ENCODE measurements around the gene NPPA.

GRCh38 chr1:11802973-11803885 lies 44.4 kb downstream of the NPPA start:
- TF ChIP-seq ZNF75A (CRISPR knock-in tag; IDR thresholded peaks at IDR 0.05) (no peak), ZNF780A (CRISPR knock-in tag; IDR thresholded peaks at IDR 0.05) (no peak), TCF7L2 (IDR thresholded peaks at IDR 0.05; ENCODE audit: low read depth, low read length) (no peak), RAD21 (CRISPR knock-in tag; conservative IDR thresholded peaks at IDR 0.05 in 1 of 2, IDR thresholded peaks at IDR 0.05 in 1 of 2) (peak in 1 of 2 experiments; percentile 4; a peak in 1 of 4 replicates), SMC3 (conservative IDR thresholded peaks at IDR 0.05; ENCODE audit: insufficient read depth, low read depth, low read length) (no peak), HCFC1 (IDR thresholded peaks at IDR 0.05; ENCODE audit: low read depth, low read length) (no peak), MLX (CRISPR knock-in tag; conservative IDR thresholded peaks at IDR 0.05) (peak in 1 of 2 experiments; percentile 16; a peak in 1 of 4 replicates), ZNF263 (CRISPR knock-in tag; IDR thresholded peaks at IDR 0.05; ENCODE audit: borderline replicate concordance) (0 out of 2 replicates have a peak, but pooled peaks have one; percentile 22), EGR1 (conservative IDR thresholded peaks at IDR 0.05) (no peak), CCAR2 (IDR thresholded peaks at IDR 0.05; ENCODE audit: low read depth, low read length) (no peak), NBN (IDR thresholded peaks at IDR 0.05; ENCODE audit: low read depth) (peak; percentile 10; the same call in 1 of the 2 replicates)

Measured in K562 (cell line).